Mesendoderm (in vitro differentiated cells): ENCODE data around the gene PLXNC1.
A peak's percentile ranks its signal among the peaks of the same experiment; 100 is the strongest.

Source experiments
- DNase-seq: peaks from one replicate; pipeline ENCODE4 v3.0.0; 2013
- H2AK5ac ChIP-seq: 2 replicates; pipeline ENCODE4 v1.6.1; 2013; ENCODE audit warnings: low read length, inconsistent platforms
- H2BK120ac ChIP-seq: 2 replicates; pipeline ENCODE4 v1.6.1; 2013; ENCODE audit warnings: low read depth, mild to moderate bottlenecking, low read length, moderate library complexity, mixed read lengths
- H2BK15ac ChIP-seq: replicated peaks from 2 replicates; pipeline ENCODE4 v1.6.1; 2013; ENCODE audit warnings: low read depth, mild to moderate bottlenecking, moderate library complexity
- H2BK5ac ChIP-seq: 2 replicates; pipeline ENCODE4 v1.6.1; 2013; ENCODE audit warnings: low read length, inconsistent platforms
- H3K18ac ChIP-seq: 2 replicates; pipeline ENCODE4 v1.6.1; 2013; ENCODE audit warnings: mild to moderate bottlenecking, low read length, mixed read lengths
- H3K23ac ChIP-seq: one replicate; pipeline ENCODE4 v1.6.1; 2013; ENCODE audit warnings: low read length
- H3K27ac ChIP-seq: 2 replicates; pipeline ENCODE4 v1.5.1; 2013; ENCODE audit warnings: low read depth, mild to moderate bottlenecking, inconsistent platforms, low read length, moderate library complexity
- H3K27me3 ChIP-seq: 2 replicates; pipeline ENCODE4 v1.6.1; 2013; ENCODE audit warnings: low read length, control low read depth, mild to moderate bottlenecking, inconsistent platforms; ENCODE audit not compliant: insufficient read depth, poor library complexity
- H3K36me3 ChIP-seq: 2 replicates; pipeline ENCODE4 v1.6.1; 2013; ENCODE audit warnings: low read length, inconsistent platforms; ENCODE audit not compliant: control insufficient read depth, insufficient read depth
- H3K4ac ChIP-seq: one replicate; pipeline ENCODE4 v1.6.1; 2013; ENCODE audit warnings: low read depth, mild to moderate bottlenecking, low read length, moderate library complexity
- H3K4me1 ChIP-seq: 2 replicates; pipeline ENCODE4 v1.6.1; 2013; ENCODE audit warnings: low read depth, low read length, inconsistent platforms; ENCODE audit not compliant: control insufficient read depth
- H3K4me2 ChIP-seq: 2 replicates; pipeline ENCODE4 v1.6.1; 2013; ENCODE audit warnings: low read length
- H3K4me3 ChIP-seq: 2 replicates; pipeline ENCODE4 v1.5.1; 2013; ENCODE audit warnings: mild to moderate bottlenecking, low read length
- H3K56ac ChIP-seq: one replicate; pipeline ENCODE4 v1.6.1; 2013; ENCODE audit warnings: low read length
- H3K79me1 ChIP-seq: 2 replicates; pipeline ENCODE4 v1.6.1; 2013; ENCODE audit warnings: low read length, inconsistent platforms
- H3K79me2 ChIP-seq: 2 replicates; pipeline ENCODE4 v1.6.1; 2013; ENCODE audit warnings: mild to moderate bottlenecking, low read length; ENCODE audit not compliant: control insufficient read depth, insufficient read depth
- H3K9ac ChIP-seq: 2 replicates; pipeline ENCODE4 v1.6.1; 2013; ENCODE audit warnings: low read length, inconsistent platforms
- H4K5ac ChIP-seq: one replicate; pipeline ENCODE4 v1.6.1; 2013; ENCODE audit warnings: low read length
- H4K8ac ChIP-seq: one replicate; pipeline ENCODE4 v1.6.1; 2013; ENCODE audit warnings: low read depth, mild to moderate bottlenecking, control low read depth, low read length, moderate library complexity
- WGBS: extraction: QIAGEN DNeasy Blood & Tissue Kit; methylation state at CpG from one replicate; pipeline ENCODE4 v1.1.7; 2013; ENCODE audit warnings: low lambda C conversion rate, missing lambda C conversion rate; ENCODE audit not compliant: insufficient coverage; ENCODE audit errors: extremely low coverage; 5-methylcytosine and 5-hydroxymethylcytosine counted together

The PLXNC1 gene

DNA sequence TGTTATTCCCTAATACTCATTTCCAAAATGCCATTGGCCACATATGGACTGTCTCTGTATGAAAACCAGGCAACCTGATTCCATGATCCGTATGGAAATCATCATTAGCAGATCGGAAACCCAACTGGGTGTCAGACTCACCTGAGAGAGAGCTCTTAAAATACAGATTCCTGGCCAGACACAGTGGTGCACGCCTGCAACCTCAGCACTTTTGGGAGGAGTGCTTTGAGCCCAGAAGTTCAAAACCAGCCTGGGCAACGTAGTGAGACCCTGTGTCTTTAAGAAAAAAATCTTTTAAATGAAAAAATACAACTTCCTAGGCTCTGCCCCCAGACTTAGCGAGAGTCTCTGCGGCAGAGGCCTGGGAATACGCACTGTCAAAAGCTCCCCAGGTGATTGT lies 37.4 kb downstream of the PLXNC1 start:
- no peak overlapping the region for H3K4me3 ChIP-seq
- H2BK120ac ChIP-seq: no peak overlapping the region
- no CpG with 5 or more reads among the region's 7 CpGs for WGBS
- H2BK15ac ChIP-seq: no peak overlapping the region
- H3K79me2 ChIP-seq: no peaks in the 10 kb centered on the region
- no peak overlapping the region for H3K56ac ChIP-seq
- H4K5ac ChIP-seq: no peak overlapping the region
- no peaks in the 10 kb centered on the region for H3K36me3 ChIP-seq
- no peak overlapping the region for H3K4ac ChIP-seq
- DNase-seq: no peak
- no peak overlapping the region for H4K8ac ChIP-seq
- H3K79me1 ChIP-seq: no peaks in the 10 kb centered on the region
- no peak overlapping the region for H3K9ac ChIP-seq
- no peak overlapping the region for H3K23ac ChIP-seq
- H3K4me2 ChIP-seq: no peak overlapping the region
- no peak overlapping the region for H3K18ac ChIP-seq
- no peak overlapping the region for H2BK5ac ChIP-seq
- H3K27me3 ChIP-seq: no peaks in the 10 kb centered on the region
- no peak overlapping the region for H2AK5ac ChIP-seq
- H3K4me1 ChIP-seq: no peaks in the 10 kb centered on the region
- no peak overlapping the region for H3K27ac ChIP-seq

DNA sequence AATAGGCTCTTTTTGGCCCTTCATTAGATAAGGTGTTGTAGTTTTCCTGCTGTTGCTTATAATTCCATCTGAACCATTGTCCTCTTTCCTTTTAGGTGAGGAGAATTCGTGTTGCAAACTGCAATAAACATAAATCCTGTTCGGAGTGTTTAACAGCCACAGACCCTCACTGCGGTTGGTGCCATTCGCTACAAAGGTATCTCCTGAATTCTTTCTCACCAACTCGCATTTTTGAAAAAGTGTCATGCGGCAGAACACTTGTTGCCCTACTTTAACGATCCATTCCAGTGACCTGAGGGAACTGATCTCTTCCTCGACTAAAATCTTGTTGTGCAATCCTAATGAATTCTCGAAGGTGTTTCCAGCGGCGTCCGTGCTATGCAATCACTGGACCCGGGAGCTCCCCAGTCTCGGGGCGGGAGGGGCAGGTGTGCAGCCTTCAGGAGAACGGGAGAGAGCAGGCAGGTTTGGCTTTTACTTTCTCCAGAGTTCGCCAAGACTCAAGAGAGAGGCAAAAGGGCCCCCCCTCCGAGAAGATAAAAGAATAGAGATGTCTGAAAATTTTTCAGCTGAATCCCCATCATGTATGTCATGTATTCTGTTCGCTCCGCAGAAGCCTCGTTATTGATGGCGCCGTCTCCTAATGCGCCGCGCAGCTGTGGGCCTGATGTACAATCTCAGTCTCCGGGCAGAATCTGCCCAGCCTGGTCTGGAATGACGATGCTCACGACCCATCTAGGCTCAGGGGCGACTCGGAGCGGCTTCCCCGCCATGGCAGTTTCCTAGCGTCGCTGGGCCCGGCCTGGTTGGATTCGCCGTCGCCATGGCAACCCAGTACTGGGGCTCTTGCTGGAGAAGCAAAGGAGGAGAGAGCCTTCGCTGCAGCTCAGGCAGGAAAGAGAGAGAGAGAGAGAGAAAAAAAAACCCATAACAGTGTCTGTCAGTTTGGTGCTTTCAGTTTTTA lies 38.2 kb downstream of the PLXNC1 start:
- Histone ChIP-seq H3K9ac (no peak overlapping the region), H3K18ac (no peak overlapping the region), H3K4me1 (no peaks in the 10 kb centered on the region), H4K5ac (no peak overlapping the region), H3K23ac (no peak overlapping the region), H3K4ac (no peak overlapping the region), H2AK5ac (no peak overlapping the region), H2BK5ac (no peak overlapping the region), H3K27ac (no peak overlapping the region), H2BK15ac (no peak overlapping the region), H3K79me2 (no peaks in the 10 kb centered on the region), H3K56ac (no peak overlapping the region), H2BK120ac (no peak overlapping the region), H3K27me3 (no peaks in the 10 kb centered on the region), H3K4me3 (no peak overlapping the region), H3K79me1 (no peaks in the 10 kb centered on the region), H3K36me3 (no peaks in the 10 kb centered on the region), H4K8ac (no peak overlapping the region), H3K4me2 (no peak overlapping the region)
- WGBS: no CpG with 5 or more reads among the region's 40 CpGs
- peak; percentile 89 for DNase-seq

DNA sequence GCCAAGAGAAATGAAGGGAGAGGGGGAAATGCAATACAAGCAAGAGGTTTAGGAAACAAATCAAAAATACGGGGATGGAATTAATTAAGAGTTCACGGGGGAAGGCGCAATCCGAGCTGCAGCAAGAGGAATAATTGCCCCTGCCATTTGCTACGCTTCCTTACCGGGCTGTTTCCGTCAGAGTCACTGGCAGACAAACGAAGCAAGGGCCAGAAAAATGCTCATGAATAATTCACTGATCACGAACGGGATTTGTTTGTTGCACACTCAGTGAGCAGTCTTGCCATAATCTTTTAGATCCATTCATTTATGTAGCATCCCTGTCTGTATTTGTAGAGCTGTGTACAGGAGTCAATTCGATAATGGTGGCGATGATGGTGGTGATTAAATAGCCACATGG lies 39.0 kb downstream of the PLXNC1 start:
- Histone ChIP-seq H3K4me3 (no peak overlapping the region), H3K18ac (no peak overlapping the region), H3K79me2 (no peaks in the 10 kb centered on the region), H4K5ac (no peak overlapping the region), H3K27me3 (no peaks in the 10 kb centered on the region), H3K23ac (no peak overlapping the region), H3K9ac (no peak overlapping the region), H3K4me2 (no peak overlapping the region), H3K4me1 (no peaks in the 10 kb centered on the region), H2AK5ac (no peak overlapping the region), H3K56ac (no peak overlapping the region), H3K79me1 (no peaks in the 10 kb centered on the region), H3K27ac (no peak overlapping the region), H2BK15ac (no peak overlapping the region), H3K4ac (no peak overlapping the region), H3K36me3 (no peaks in the 10 kb centered on the region), H4K8ac (no peak overlapping the region), H2BK5ac (no peak overlapping the region), H2BK120ac (no peak overlapping the region)
- no CpG with 5 or more reads among the region's 12 CpGs for WGBS
- no peak for DNase-seq

DNA sequence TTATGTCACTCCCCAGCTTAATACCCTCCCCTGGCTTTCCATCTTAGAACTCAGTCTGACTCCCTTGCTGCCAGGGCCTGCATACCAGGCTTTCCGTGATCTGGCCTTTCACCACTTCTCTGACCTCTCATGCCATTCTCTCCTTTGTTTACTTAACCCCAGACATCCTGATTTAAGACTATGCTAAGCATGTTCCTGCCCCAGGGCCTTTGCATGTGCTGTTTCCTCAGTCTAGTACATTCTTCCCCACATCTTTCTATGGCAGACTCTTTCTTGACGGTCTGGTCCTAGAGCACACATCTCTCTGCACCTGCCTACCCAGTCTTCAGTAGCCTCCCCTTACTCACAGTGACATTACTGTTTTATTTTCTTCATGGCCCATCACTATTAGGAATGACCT lies 42.2 kb downstream of the PLXNC1 start:
- H3K23ac ChIP-seq: no peak overlapping the region
- H3K18ac ChIP-seq: no peak overlapping the region
- no peak overlapping the region for H4K5ac ChIP-seq
- no peak overlapping the region for H2BK120ac ChIP-seq
- H3K4ac ChIP-seq: no peak overlapping the region
- no peaks in the 10 kb centered on the region for H3K36me3 ChIP-seq
- H3K79me1 ChIP-seq: no peaks in the 10 kb centered on the region
- H3K79me2 ChIP-seq: no peaks in the 10 kb centered on the region
- WGBS: no CpG with 5 or more reads among the region's 2 CpGs
- H3K4me2 ChIP-seq: no peak overlapping the region
- no peak overlapping the region for H3K4me3 ChIP-seq
- H3K4me1 ChIP-seq: no peaks in the 10 kb centered on the region
- no peak overlapping the region for H3K56ac ChIP-seq
- no peak for DNase-seq
- H3K27ac ChIP-seq: no peak overlapping the region
- H2BK5ac ChIP-seq: no peak overlapping the region
- no peak overlapping the region for H2BK15ac ChIP-seq
- no peaks in the 10 kb centered on the region for H3K27me3 ChIP-seq
- H3K9ac ChIP-seq: no peak overlapping the region
- H4K8ac ChIP-seq: no peak overlapping the region
- no peak overlapping the region for H2AK5ac ChIP-seq

DNA sequence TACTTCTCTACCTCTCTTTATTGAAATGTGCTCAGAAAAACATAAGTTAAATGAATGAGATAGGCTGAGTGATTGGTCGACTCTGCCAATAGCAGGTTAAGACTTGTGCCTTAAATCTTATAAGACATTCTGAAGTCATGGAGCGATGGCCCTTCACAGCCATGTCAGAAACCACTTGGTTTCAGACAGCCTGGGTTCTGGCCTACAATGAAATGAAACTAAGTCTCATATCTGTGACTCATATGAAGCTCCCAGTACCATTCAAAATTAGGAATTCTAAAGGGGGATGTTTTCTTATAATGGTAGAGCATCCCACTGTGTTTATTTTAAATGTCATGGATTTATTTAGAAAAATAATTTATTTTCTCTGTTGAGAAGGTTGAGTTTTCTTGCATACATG lies 42.6 kb downstream of the PLXNC1 start:
- Histone ChIP-seq H4K5ac (no peak overlapping the region), H4K8ac (no peak overlapping the region), H3K79me2 (no peaks in the 10 kb centered on the region), H2BK120ac (no peak overlapping the region), H3K4ac (no peak overlapping the region), H3K23ac (no peak overlapping the region), H3K4me3 (no peak overlapping the region), H3K4me2 (no peak overlapping the region), H2BK5ac (no peak overlapping the region), H3K27me3 (no peaks in the 10 kb centered on the region), H3K56ac (no peak overlapping the region), H3K18ac (no peak overlapping the region), H3K9ac (no peak overlapping the region), H2AK5ac (no peak overlapping the region), H3K36me3 (no peaks in the 10 kb centered on the region), H3K79me1 (no peaks in the 10 kb centered on the region), H2BK15ac (no peak overlapping the region), H3K4me1 (no peaks in the 10 kb centered on the region), H3K27ac (no peak overlapping the region)
- DNase-seq: no peak
- no CpG with 5 or more reads among the region's 2 CpGs for WGBS

DNA sequence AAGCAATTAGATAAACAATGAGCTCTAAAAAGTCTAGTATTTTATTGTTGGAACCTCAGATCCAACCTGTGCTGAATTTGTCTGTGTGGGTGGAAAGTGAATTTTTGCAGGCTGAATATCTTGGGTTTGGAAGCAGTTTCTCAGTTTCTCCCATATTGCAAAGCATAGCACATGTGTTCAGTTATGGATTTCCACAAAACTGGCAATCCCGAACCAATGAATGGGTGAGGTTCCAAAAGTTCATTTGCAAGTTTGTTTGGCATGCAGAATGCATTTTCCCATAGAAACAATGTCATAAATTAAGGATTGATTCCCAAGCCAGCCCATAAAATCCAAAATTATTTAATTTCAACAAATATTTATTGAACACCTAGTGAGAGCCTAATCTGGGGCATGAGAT lies 43.4 kb downstream of the PLXNC1 start:
- H3K9ac ChIP-seq: no peak overlapping the region
- no CpG with 5 or more reads among the region's 1 CpG for WGBS
- no peaks in the 10 kb centered on the region for H3K4me1 ChIP-seq
- H2BK5ac ChIP-seq: no peak overlapping the region
- H3K36me3 ChIP-seq: no peaks in the 10 kb centered on the region
- H3K18ac ChIP-seq: no peak overlapping the region
- H2AK5ac ChIP-seq: no peak overlapping the region
- no peak overlapping the region for H3K27ac ChIP-seq
- no peak overlapping the region for H2BK120ac ChIP-seq
- H3K4me3 ChIP-seq: no peak overlapping the region
- H2BK15ac ChIP-seq: no peak overlapping the region
- no peak overlapping the region for H4K8ac ChIP-seq
- H3K79me2 ChIP-seq: no peaks in the 10 kb centered on the region
- no peak overlapping the region for H3K23ac ChIP-seq
- DNase-seq: no peak
- H4K5ac ChIP-seq: no peak overlapping the region
- H3K4ac ChIP-seq: no peak overlapping the region
- H3K4me2 ChIP-seq: no peak overlapping the region
- no peaks in the 10 kb centered on the region for H3K27me3 ChIP-seq
- no peaks in the 10 kb centered on the region for H3K79me1 ChIP-seq
- H3K56ac ChIP-seq: no peak overlapping the region
